GM12865 (cell line): ENCODE data around the gene ITGA4.

Experiments
- DNase-seq: peaks from one replicate; pipeline ENCODE4 v3.0.0; 2010; ENCODE audit warnings: low read depth
- H3K4me3 ChIP-seq: 2 replicates; pipeline ENCODE4 v1.5.1; 2011; ENCODE audit warnings: mild to moderate bottlenecking, low read depth, low read length, control low read depth
- TF ChIP-seq, protein P1 (sequence below): IDR thresholded peaks from 2 replicates; pipeline ENCODE4 v1.5.1; 2011; ENCODE audit warnings: low read length, control low read depth, low read depth, inconsistent platforms; ENCODE audit not compliant: insufficient read depth; ENCODE audit errors: missing control alignments

Gene ITGA4

DNA sequence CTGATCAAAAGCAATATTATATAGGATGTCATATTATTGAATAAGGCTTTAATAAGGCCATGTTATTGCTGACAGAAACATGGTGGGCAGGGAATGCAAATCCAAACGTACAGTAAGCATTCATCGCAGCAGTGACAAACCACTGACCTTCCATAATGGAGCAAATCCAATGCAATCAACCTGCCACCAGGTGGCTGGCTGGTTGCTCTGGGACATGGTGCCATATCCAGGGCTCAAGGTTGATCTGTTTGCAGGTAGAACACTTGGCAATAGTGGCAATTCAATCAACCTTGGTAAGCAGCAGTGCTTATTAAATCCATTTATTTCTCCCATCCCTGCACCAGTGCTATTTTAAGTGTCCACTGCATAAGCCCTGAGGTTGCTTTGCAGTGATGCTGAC is 124.3 kb downstream of the ITGA4 start:
- TF ChIP-seq, protein P1, sequence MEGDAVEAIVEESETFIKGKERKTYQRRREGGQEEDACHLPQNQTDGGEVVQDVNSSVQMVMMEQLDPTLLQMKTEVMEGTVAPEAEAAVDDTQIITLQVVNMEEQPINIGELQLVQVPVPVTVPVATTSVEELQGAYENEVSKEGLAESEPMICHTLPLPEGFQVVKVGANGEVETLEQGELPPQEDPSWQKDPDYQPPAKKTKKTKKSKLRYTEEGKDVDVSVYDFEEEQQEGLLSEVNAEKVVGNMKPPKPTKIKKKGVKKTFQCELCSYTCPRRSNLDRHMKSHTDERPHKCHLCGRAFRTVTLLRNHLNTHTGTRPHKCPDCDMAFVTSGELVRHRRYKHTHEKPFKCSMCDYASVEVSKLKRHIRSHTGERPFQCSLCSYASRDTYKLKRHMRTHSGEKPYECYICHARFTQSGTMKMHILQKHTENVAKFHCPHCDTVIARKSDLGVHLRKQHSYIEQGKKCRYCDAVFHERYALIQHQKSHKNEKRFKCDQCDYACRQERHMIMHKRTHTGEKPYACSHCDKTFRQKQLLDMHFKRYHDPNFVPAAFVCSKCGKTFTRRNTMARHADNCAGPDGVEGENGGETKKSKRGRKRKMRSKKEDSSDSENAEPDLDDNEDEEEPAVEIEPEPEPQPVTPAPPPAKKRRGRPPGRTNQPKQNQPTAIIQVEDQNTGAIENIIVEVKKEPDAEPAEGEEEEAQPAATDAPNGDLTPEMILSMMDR: no peak
- DNase-seq: peak; percentile 14
- no peak overlapping the region for H3K4me3 ChIP-seq

DNA sequence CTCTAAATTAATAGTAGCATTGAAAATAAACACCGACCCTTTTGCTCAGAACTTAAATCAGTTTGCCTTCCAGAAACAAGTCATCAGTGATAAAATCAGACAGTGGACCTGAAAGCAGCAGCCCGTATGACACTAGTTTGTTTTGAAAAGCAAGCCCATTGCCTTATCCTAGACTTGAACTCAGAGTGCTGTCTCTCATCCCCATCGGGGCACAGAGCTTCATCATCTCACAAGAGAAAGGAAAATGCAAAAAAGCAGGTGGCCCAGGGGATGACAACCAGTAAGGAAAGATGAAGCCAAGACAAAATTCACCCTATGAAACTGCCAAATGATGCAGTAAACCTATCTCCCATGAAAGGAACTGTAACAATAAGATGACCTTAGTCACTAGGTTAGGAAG is 128.5 kb downstream of the ITGA4 start:
- H3K4me3 ChIP-seq: no peak overlapping the region
- DNase-seq: peak; percentile 6
- TF ChIP-seq, protein P1: no peak
